ENCODE data around the gene SLC18A3.

SLC18A3 gene

GRCh38 chr10:49651039-49651835, 41.1 kb downstream of the SLC18A3 start:
- DNase-seq (ENCODE audit: low read depth, low spot score) = no peak

DNA sequence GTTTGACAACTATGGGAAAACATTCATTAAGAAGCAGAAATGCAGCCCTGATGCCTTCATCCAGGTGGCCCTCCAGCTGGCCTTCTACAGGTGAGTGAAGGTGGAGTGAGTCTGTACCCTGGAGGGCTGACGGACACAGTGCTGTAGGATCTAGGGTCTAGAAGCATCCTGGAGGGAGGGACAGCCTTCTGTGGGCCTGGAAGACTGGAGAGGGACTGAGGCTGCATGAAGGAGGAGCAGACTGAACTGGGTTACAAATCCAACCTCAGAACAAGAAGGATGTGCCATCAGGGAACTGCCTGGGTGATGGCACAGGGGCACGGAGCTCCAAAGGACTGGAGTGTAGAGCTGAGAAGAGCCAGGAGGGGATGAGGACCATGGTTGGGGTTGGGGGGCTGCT, 41.8 kb downstream of the SLC18A3 start:
- DNase-seq (ENCODE audit: low read depth, low spot score) = no peak

DNA sequence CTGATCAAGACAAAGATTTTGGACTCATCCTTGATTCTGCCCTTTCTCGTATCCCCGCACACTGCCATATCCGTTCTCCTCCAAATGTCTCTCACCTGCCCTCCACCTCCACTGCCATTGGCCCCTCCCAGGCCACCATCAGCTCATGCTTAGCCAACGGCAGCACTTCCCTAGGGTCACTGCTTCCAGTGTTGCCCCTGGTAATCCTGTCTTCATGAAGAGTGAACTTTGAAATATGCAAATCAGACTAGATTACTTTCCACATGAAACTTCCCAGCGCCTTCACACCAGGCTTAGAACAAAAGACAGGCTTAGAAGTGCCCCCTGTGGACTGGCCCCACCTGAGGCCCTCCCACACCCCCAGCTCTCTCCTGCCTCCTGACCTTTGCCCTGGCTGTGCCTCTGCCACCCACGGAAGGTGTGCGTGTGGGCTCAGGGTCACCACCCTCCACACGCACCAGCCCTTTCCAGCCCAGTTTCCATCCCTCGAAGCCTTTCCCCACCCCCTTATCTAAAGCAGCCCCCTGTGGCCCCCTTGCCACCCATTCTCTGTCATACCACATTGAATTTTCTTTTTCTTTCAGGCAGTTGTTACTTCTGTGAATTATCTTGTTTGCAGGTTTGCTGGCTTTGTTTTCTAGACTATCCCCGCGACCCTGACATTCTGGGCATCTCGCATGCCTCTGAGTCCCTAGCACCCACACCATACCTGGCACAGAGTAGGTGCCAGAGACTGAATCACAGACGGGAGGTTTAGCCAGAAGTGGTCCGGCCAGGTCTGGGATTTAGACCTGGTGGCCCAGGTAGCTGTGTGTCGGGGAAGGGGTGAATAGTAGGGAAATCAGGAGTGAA, 42.5 kb downstream of the SLC18A3 start:
- DNase-seq (ENCODE audit: low read depth, low spot score) = no peak

- DNase-seq (ENCODE audit: low read depth, low spot score) = no peak
Measured at GRCh38 chr10:49653273-49653929, 43.3 kb downstream of the SLC18A3 start.

DNA sequence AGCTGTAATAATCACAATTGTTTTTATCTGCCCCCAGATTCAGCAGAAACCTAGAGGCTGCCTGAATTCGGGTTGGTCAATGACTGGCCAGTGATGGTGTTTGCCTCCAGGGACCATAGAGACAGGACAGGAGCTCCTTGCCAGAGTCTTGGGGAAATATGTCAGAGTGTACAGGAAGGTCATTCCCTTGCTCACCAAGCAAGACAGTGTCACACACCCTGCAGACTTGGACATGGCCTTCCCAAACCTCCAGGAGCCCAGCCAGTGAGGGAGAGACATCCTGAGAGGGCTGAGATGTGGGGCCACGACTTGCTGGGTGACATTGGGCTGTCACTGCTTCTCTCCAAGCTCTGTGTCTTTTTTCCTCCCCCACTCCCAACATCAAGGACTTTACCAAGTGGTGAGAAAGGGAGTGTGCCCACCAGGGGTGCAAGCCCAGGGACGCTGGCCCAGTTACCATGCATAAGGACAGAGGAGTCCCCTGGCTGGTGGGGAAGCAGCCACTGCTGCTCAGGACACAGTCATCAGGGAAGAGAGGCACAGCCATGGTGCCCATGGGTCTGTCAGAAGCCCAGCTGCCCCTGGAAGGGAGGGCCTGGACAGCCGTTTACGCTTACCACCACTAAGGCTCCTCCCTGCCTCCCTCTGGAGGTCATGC, 44.1 kb downstream of the SLC18A3 start:
- no peak for DNase-seq (ENCODE audit: low read depth, low spot score)

- DNase-seq (ENCODE audit: low read depth, low spot score) = no peak
Measured at GRCh38 chr10:49655099-49655498, 45.0 kb downstream of the SLC18A3 start.

DNA sequence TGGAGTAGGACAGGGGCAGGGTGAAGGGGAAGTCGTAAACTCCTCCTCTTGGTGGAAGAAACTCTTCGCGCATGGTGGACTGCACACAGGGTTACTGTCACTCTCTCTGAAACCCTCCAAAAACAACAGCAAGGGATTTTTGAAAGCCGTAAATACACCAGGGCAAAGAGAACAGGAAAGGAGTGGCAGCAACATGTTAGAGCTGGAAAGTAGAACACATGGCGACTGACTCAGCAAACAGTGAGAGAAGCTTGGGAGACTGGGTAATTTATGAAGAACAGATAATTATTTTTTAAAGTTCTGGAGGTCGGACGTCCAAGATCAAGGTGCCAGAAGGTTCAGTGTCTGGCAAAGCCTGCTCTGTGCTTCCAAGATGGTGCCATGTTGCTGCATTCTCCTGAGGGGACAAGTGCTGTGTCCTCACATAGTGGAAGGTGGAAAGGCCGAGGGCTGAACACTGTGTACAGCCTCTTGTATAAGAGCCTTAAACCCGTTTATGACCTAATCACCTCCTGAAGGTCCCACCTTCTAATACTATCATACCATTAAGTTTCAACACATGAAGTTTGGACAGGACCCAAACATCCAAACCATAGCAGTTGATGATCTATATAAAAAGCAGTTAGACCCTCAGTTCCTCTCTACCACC, 46.9 kb downstream of the SLC18A3 start:
- DNase-seq (ENCODE audit: low read depth, low spot score) = no peak

GRCh38 chr10:49657606-49658005, 47.5 kb downstream of the SLC18A3 start:
- DNase-seq (ENCODE audit: low read depth, low spot score) = no peak

- DNase-seq (ENCODE audit: low read depth, low spot score) = no peak
Measured at GRCh38 chr10:49661140-49661856, 51.2 kb downstream of the SLC18A3 start.

Data from activated naive CD8-positive, alpha-beta T cell treated with anti-CD3 and anti-CD28 coated beads, Interleukin-2, amount 50 U/mL, for 16 hours (primary cell).